MM.1S (cell line): Measurements from ENCODE around the gene SHD.

ENCODE experiments used
- EZH2 ChIP-seq: fragments of 300-600 bp; sonication (generic); optimal IDR thresholded peaks from 2 replicates; pipeline ENCODE3; 2017; ENCODE audit warnings: low read depth, mild to moderate bottlenecking, antibody characterized with exemption, low read length, mixed read lengths
- EZH2phosphoT487 ChIP-seq: fragments of 300-600 bp; sonication (generic); IDR thresholded peaks from 2 replicates; pipeline ENCODE4 v1.6.1; 2018; ENCODE audit warnings: antibody characterized with exemption, low read length
- TF ChIP-seq, protein P1 (sequence below): fragments of 300-600 bp; sonication (generic); IDR thresholded peaks from 2 replicates; pipeline ENCODE4 v1.5.1; 2016; ENCODE audit warnings: antibody characterized with exemption, low read length, mixed read lengths

- TF ChIP-seq EZH2 (no peak), EZH2phosphoT487 (no peak)
- TF ChIP-seq, protein P1, sequence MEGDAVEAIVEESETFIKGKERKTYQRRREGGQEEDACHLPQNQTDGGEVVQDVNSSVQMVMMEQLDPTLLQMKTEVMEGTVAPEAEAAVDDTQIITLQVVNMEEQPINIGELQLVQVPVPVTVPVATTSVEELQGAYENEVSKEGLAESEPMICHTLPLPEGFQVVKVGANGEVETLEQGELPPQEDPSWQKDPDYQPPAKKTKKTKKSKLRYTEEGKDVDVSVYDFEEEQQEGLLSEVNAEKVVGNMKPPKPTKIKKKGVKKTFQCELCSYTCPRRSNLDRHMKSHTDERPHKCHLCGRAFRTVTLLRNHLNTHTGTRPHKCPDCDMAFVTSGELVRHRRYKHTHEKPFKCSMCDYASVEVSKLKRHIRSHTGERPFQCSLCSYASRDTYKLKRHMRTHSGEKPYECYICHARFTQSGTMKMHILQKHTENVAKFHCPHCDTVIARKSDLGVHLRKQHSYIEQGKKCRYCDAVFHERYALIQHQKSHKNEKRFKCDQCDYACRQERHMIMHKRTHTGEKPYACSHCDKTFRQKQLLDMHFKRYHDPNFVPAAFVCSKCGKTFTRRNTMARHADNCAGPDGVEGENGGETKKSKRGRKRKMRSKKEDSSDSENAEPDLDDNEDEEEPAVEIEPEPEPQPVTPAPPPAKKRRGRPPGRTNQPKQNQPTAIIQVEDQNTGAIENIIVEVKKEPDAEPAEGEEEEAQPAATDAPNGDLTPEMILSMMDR: no peak
These were observed 47.8 kb downstream of the SHD start for GRCh38 chr19:4326837-4327251.
